ENCODE data around the gene RSPRY1. TPM values are rescaled to one million over a fixed set of nuclear protein-coding genes. Genes with fewer than 3 reads are reported as not detected.

Gene RSPRY1
- total RNA-seq, 2 donors from 2014 or later = 33.7 to 51.0 TPM

DNA sequence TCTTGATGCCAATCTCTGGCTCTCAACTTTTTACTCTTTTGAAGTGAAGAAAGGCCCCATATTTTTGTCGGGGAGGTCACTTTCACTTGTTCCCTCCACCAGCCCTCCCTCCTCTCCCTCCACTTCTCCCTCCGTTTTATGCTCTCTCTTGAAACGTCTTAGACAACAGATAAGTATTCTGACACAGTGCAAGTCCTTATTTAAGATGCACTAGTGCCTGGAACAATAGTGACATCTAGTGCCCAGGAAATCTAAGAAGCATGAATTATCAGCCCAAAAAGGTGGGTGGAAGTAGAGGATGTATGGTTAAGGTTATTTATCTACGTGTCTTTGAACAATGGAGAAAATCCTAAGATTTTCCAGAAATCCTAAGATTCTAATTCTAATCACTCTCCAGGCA lies 18.2 kb upstream of the RSPRY1 start:
- H3K27ac ChIP-seq = no peak overlapping the region
- no peak overlapping the region for H3K9ac ChIP-seq (ENCODE audit: low read depth in 2 of 2, low read length in 2 of 2)
- DNase-seq = no peak
- peaks cover 11% of the 10 kb centered on the region for H3K36me3 ChIP-seq
- TF ChIP-seq, protein P1, sequence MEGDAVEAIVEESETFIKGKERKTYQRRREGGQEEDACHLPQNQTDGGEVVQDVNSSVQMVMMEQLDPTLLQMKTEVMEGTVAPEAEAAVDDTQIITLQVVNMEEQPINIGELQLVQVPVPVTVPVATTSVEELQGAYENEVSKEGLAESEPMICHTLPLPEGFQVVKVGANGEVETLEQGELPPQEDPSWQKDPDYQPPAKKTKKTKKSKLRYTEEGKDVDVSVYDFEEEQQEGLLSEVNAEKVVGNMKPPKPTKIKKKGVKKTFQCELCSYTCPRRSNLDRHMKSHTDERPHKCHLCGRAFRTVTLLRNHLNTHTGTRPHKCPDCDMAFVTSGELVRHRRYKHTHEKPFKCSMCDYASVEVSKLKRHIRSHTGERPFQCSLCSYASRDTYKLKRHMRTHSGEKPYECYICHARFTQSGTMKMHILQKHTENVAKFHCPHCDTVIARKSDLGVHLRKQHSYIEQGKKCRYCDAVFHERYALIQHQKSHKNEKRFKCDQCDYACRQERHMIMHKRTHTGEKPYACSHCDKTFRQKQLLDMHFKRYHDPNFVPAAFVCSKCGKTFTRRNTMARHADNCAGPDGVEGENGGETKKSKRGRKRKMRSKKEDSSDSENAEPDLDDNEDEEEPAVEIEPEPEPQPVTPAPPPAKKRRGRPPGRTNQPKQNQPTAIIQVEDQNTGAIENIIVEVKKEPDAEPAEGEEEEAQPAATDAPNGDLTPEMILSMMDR (IDR thresholded peaks at IDR 0.05) = peak; percentile 43
- no peaks in the 10 kb centered on the region for H3K27me3 ChIP-seq
- H3K9me3 ChIP-seq = no peaks in the 10 kb centered on the region
- intact Hi-C loops (cut with DNase I) = loop anchor here (2.0 to 5.0 kb wide), 2 partner anchors 83 to 206 kb away; partner anchors contain the start of gene CETP
- H3K4me1 ChIP-seq = no peaks in the 10 kb centered on the region
- no peak overlapping the region for H3K4me3 ChIP-seq

GRCh38 chr16:57169327-57169726 lies 16.8 kb upstream of the RSPRY1 start:
- DNase-seq = no peak
- Histone ChIP-seq H3K4me3 (no peak overlapping the region), H3K27ac (no peak overlapping the region), H3K4me1 (no peaks in the 10 kb centered on the region), H3K36me3 (peaks cover 11% of the 10 kb centered on the region), H3K9me3 (no peaks in the 10 kb centered on the region), H3K9ac (ENCODE audit: low read depth in 2 of 2, low read length in 2 of 2) (no peak overlapping the region), H3K27me3 (no peaks in the 10 kb centered on the region)
- intact Hi-C loops (cut with DNase I) = loop anchor here (2.0 to 5.0 kb wide), 2 partner anchors 85 to 207 kb away; partner anchors contain the start of gene CETP
- TF ChIP-seq, protein P1 (IDR thresholded peaks at IDR 0.05) = no peak

DNA sequence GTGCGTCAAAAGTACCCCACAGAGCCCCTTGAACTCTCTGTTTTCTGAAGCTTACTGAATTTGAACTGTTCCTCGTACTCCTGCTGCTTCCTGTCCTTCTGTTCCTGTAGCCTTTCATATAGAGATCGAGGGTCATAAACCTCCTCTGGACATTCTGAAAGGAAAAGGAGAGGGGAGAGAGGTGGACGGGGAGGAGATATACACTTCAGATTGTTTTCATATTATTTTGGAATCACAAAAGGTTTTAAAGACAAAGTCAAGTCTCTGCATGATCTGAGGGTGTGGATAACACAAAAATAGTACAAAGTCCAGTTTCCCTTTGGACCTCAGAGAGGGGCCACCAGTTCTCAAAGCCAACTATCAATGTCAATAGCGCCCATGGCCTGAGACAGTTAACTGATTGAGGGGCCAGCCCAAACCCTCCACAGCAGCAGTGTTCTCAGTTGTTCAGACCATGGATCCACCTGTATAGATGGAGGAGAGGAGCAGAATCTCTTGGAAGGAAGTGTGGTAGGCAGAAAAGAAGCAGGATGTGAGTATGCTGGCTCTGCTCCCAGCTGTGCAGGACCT lies 13.3 kb upstream of the RSPRY1 start:
- H3K4me3 ChIP-seq = no peak overlapping the region
- TF ChIP-seq, protein P1 (IDR thresholded peaks at IDR 0.05) = no peak
- H3K9ac ChIP-seq (ENCODE audit: low read depth in 2 of 2, low read length in 2 of 2) = no peak overlapping the region
- H3K27me3 ChIP-seq = no peaks in the 10 kb centered on the region
- H3K9me3 ChIP-seq = no peaks in the 10 kb centered on the region
- intact Hi-C loops (cut with DNase I) = no loop called here
- no peaks in the 10 kb centered on the region for H3K4me1 ChIP-seq
- no peak overlapping the region for H3K27ac ChIP-seq
- DNase-seq = no peak
- H3K36me3 ChIP-seq = peaks cover 5% of the 10 kb centered on the region

GRCh38 chr16:57175896-57176295 lies 10.2 kb upstream of the RSPRY1 start:
- Histone ChIP-seq H3K27me3 (no peaks in the 10 kb centered on the region), H3K27ac (no peak overlapping the region), H3K36me3 (no peaks in the 10 kb centered on the region), H3K9me3 (no peaks in the 10 kb centered on the region), H3K4me1 (no peaks in the 10 kb centered on the region), H3K9ac (ENCODE audit: low read depth in 2 of 2, low read length in 2 of 2) (no peak overlapping the region), H3K4me3 (no peak overlapping the region)
- TF ChIP-seq, protein P1 (IDR thresholded peaks at IDR 0.05) = no peak
- DNase-seq = no peak
- intact Hi-C loops (cut with DNase I) = no loop called here

DNA sequence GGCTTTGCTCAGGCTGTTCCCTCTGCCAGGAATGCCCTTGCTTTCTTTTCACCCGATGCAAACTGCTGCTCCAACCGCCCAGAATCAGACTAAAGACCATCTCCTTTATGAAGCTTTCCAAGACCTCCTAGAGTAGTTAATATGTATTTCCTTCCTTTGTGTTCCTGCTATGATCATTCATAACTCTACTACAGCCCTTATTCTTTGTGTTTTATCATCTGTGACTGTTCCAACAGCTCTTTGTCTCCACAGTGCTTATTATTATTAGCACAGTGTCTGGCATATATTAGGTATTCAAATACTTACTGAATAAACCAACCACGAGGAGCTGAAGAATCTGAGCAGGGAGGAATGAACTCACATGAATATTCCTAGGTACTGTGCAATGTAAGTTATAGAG lies 7.9 kb upstream of the RSPRY1 start:
- TF ChIP-seq, protein P1 (IDR thresholded peaks at IDR 0.05) = no peak
- no peaks in the 10 kb centered on the region for H3K36me3 ChIP-seq
- DNase-seq = no peak
- no peaks in the 10 kb centered on the region for H3K27me3 ChIP-seq
- no peaks in the 10 kb centered on the region for H3K9me3 ChIP-seq
- H3K9ac ChIP-seq (ENCODE audit: low read depth in 2 of 2, low read length in 2 of 2) = no peak overlapping the region
- H3K27ac ChIP-seq = no peak overlapping the region
- H3K4me3 ChIP-seq = no peak overlapping the region
- intact Hi-C loops (cut with DNase I) = no loop called here
- H3K4me1 ChIP-seq = no peaks in the 10 kb centered on the region
